Fibroblast of lung (primary cell): ENCODE results near the gene NRDC.

Experiments
- CTCF ChIP-seq, 2 donors: IDR thresholded peaks in 1 of 2; conservative IDR thresholded peaks in 1 of 2; 1 replicate in 1 of 2; 2 replicates in 1 of 2; pipeline ENCODE4 v1.5.1; 2011 to 2012; ENCODE audit warnings: low read length in 2 of 2, control low read depth in 1 of 2, inconsistent platforms in 1 of 2, low read depth in 1 of 2, mild to moderate bottlenecking in 1 of 2
- EZH2 ChIP-seq: IDR thresholded peaks from 2 replicates; pipeline ENCODE4 v1.5.1; 2012; ENCODE audit warnings: low read length, control low read depth, mild to moderate bottlenecking; ENCODE audit errors: missing control alignments

DNA sequence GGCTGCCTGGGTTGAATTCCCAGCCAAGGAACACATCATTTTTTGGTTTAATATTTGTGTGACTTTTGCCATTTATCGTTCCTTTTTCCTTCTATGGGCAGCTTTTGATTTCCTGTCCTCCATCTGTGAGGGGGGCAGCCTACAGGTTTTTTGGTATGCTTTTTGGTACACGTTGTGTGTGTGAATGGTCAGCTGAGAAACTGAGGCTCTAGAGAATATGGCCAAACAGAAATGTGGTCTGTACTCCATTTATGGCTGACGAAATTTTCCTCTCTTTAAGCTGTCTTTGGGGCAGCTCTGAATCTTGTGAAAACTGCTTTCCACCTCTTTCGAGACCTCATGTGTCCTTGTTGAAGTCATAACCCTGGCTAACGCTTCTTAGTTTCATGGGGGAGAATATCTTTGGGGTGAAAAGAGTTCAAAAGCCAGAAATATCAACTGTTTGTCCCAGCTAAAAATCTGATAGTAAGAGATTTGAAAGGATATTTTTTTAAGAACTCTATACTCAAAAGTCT lies 26.6 kb downstream of the NRDC start:
- TF ChIP-seq CTCF (conservative IDR thresholded peaks at IDR 0.05 in 1 of 2, IDR thresholded peaks at IDR 0.05 in 1 of 2; ENCODE audit: low read depth in 1 of 2, low read length in 2 of 2), result no peak
- TF ChIP-seq EZH2, result no peak
